Smooth muscle cell (in vitro differentiated cells): ENCODE measurements around the gene CD34. TPM values are rescaled to one million over a fixed set of nuclear protein-coding genes. Genes with fewer than 3 reads are reported as not detected.

Source experiments
- DNase-seq: peaks from one replicate; lab custom pipeline; 2025; ENCODE audit not compliant: unreplicated experiment; lab: John Stamatoyannopoulos, UW
- H2AFZ ChIP-seq: fragments of 200-600 bp; sonication (generic); 2 replicates; pipeline ENCODE4 v1.6.0; 2016; ENCODE audit warnings: antibody characterized with exemption, low read depth, mild to moderate bottlenecking
- H3F3A ChIP-seq: fragments of 200-600 bp; sonication (generic); 2 replicates; pipeline ENCODE4 v1.6.0; 2017; ENCODE audit warnings: antibody characterized with exemption, low read depth
- H3K27ac ChIP-seq: fragments of 200-600 bp; sonication (generic); 2 replicates; pipeline ENCODE4 v1.5.1; 2016; ENCODE audit warnings: low read depth, mild to moderate bottlenecking
- H3K27me3 ChIP-seq: fragments of 200-600 bp; sonication (generic); 2 replicates; pipeline ENCODE4 v1.6.1; 2016; ENCODE audit warnings: low read depth, mild to moderate bottlenecking
- H3K36me3 ChIP-seq: fragments of 200-600 bp; sonication (generic); 2 replicates; pipeline ENCODE4 v1.5.1; 2016; ENCODE audit warnings: low read depth
- H3K4me1 ChIP-seq: fragments of 200-600 bp; sonication (generic); 2 replicates; pipeline ENCODE4 v1.5.1; 2016; ENCODE audit warnings: low read depth
- H3K4me2 ChIP-seq: fragments of 200-600 bp; sonication (generic); 2 replicates; pipeline ENCODE4 v1.6.0; 2016; ENCODE audit warnings: mild to moderate bottlenecking
- H3K4me3 ChIP-seq: fragments of 200-600 bp; sonication (generic); 2 replicates; pipeline ENCODE4 v1.5.1; 2016; ENCODE audit warnings: mild to moderate bottlenecking
- H3K79me2 ChIP-seq: fragments of 200-600 bp; sonication (generic); 2 replicates; pipeline ENCODE4 v1.6.0; 2016; ENCODE audit warnings: low read depth, mild to moderate bottlenecking
- H3K9ac ChIP-seq: fragments of 200-600 bp; sonication (generic); 2 replicates; pipeline ENCODE4 v1.6.0; 2016; ENCODE audit warnings: low read depth
- H3K9me3 ChIP-seq: fragments of 200-600 bp; sonication (generic); replicated peaks from 2 replicates; pipeline ENCODE4 v1.5.1; 2016; ENCODE audit warnings: low read depth
- H4K20me1 ChIP-seq: fragments of 200-600 bp; sonication (generic); 2 replicates; pipeline ENCODE4 v1.6.0; 2016; ENCODE audit warnings: low read depth
- WGBS: methylation state at CpG from one replicate; pipeline ENCODE4 v1.1.7; 2016; ENCODE audit warnings: low lambda C conversion rate; 5-methylcytosine and 5-hydroxymethylcytosine counted together
- polyA plus RNA-seq: library from polyadenylated mRNA; unstranded; fragments of >200 nt; fragmentation: Nextera tagmentation; extraction: Ambion mirVana; gene quantifications from 2 replicates; pipeline ENCODE4 v1.2.1, GENCODE V29; 2016
- total RNA-seq: library from RNA; depleted of rRNA; stranded (reverse); fragments of >200 nt; gene quantifications from 2 replicates; pipeline ENCODE4 v1.2.3, GENCODE V29; 2014
- TF ChIP-seq, protein P1 (sequence below): fragments of 200-600 bp; sonication (generic); IDR thresholded peaks from 2 replicates; pipeline ENCODE4 v1.5.1; 2017; ENCODE audit warnings: borderline replicate concordance, mild to moderate bottlenecking, antibody characterized with exemption; ENCODE audit not compliant: insufficient read depth, poor library complexity, severe bottlenecking

CD34 gene
- total and polyA plus RNA-seq, 2 experiments from 2014 or later = not detected

DNA sequence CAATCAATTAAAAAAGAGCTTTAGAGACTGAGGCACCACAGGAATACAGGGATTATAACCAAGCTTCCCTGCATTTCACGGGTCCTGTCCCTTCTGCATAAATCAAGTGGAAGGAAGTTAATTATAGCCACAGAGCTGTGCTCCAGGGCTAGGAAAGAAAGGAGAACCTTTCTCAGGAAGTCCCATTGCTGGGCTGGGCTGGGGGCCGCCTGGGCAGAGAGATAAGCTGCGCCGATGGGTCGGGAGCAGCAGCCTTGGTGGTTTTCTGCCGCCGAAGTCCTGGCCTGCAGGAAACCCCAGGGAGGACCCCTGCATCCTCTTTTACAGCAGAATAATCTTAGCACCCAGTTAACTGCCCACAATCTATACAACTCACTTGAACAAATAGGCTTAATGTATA, 12.6 kb upstream of the CD34 start:
- Histone ChIP-seq H2AFZ (no peak overlapping the region), H3K4me3 (no peak overlapping the region), H3K27ac (no peak overlapping the region), H3K4me1 (peaks cover 13% of the 10 kb centered on the region), H3K36me3 (no peaks in the 10 kb centered on the region), H3F3A (no peaks in the 10 kb centered on the region), H3K79me2 (no peaks in the 10 kb centered on the region), H3K9me3 (no peaks in the 10 kb centered on the region), H3K4me2 (no peak overlapping the region), H3K9ac (no peak overlapping the region), H3K27me3 (peaks cover 23% of the 10 kb centered on the region), H4K20me1 (no peaks in the 10 kb centered on the region)
- TF ChIP-seq, protein P1, sequence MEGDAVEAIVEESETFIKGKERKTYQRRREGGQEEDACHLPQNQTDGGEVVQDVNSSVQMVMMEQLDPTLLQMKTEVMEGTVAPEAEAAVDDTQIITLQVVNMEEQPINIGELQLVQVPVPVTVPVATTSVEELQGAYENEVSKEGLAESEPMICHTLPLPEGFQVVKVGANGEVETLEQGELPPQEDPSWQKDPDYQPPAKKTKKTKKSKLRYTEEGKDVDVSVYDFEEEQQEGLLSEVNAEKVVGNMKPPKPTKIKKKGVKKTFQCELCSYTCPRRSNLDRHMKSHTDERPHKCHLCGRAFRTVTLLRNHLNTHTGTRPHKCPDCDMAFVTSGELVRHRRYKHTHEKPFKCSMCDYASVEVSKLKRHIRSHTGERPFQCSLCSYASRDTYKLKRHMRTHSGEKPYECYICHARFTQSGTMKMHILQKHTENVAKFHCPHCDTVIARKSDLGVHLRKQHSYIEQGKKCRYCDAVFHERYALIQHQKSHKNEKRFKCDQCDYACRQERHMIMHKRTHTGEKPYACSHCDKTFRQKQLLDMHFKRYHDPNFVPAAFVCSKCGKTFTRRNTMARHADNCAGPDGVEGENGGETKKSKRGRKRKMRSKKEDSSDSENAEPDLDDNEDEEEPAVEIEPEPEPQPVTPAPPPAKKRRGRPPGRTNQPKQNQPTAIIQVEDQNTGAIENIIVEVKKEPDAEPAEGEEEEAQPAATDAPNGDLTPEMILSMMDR = no peak
- DNase-seq = no peak
- WGBS = 34% methylated on average over 7 of the region's 7 CpGs

DNA sequence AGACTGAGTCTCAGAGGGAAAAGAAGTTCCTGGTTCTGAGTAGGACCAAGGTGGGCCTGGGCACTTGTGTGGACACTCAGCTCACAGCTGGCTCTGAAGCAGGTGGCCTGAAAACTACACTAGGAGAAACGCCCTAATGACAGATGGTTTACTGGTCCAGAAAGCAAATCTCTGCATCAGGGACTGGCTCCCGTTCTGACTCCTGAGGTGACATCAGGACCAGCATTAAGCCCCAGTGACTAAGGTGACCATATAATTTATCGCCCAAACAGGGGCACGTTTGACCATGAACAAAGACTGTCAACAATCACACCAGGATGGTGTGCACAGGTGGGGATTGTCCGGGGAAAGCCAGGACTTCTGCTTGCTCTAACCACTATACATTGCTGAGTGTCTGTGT, 12.2 kb upstream of the CD34 start:
- Histone ChIP-seq H4K20me1 (no peaks in the 10 kb centered on the region), H2AFZ (no peak overlapping the region), H3K9ac (no peak overlapping the region), H3F3A (no peaks in the 10 kb centered on the region), H3K27me3 (peaks cover 20% of the 10 kb centered on the region), H3K36me3 (no peaks in the 10 kb centered on the region), H3K9me3 (no peaks in the 10 kb centered on the region), H3K79me2 (no peaks in the 10 kb centered on the region), H3K27ac (no peak overlapping the region), H3K4me2 (no peak overlapping the region), H3K4me3 (no peak overlapping the region), H3K4me1 (peaks cover 17% of the 10 kb centered on the region)
- TF ChIP-seq, protein P1 = no peak
- DNase-seq = no peak
- 89% methylated on average over 5 of the region's 5 CpGs for WGBS

DNA sequence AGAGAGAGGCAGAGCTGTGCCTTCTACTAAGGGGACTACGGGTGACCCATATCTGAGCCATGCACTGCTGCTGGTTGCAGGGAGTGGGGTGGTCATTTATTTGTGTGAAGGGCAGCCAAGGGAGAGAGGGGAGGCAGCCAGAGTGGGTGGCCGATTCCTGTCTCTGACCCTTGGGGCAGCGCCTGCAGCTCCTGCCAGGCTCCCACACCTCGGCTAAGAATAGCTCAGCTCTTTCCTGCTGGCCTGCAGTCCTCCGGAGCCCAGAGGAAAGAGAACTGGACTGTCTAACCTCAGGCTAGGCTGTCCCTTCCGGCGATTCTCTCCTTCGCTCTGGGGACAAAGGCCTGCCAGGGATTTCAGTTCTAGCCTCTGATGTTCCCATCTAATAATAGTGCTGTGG, 11.6 kb upstream of the CD34 start:
- H3K9ac ChIP-seq = no peak overlapping the region
- no peak overlapping the region for H3K4me2 ChIP-seq
- H3K4me3 ChIP-seq = no peak overlapping the region
- no peak overlapping the region for H2AFZ ChIP-seq
- no peak for DNase-seq
- no peaks in the 10 kb centered on the region for H3K79me2 ChIP-seq
- TF ChIP-seq, protein P1 = no peak
- no peaks in the 10 kb centered on the region for H4K20me1 ChIP-seq
- no peaks in the 10 kb centered on the region for H3K36me3 ChIP-seq
- peaks cover 14% of the 10 kb centered on the region for H3K27me3 ChIP-seq
- H3K9me3 ChIP-seq = no peaks in the 10 kb centered on the region
- no peaks in the 10 kb centered on the region for H3F3A ChIP-seq
- H3K4me1 ChIP-seq = peaks cover 17% of the 10 kb centered on the region
- 86% methylated on average over 8 of the region's 8 CpGs for WGBS
- H3K27ac ChIP-seq = no peak overlapping the region

DNA sequence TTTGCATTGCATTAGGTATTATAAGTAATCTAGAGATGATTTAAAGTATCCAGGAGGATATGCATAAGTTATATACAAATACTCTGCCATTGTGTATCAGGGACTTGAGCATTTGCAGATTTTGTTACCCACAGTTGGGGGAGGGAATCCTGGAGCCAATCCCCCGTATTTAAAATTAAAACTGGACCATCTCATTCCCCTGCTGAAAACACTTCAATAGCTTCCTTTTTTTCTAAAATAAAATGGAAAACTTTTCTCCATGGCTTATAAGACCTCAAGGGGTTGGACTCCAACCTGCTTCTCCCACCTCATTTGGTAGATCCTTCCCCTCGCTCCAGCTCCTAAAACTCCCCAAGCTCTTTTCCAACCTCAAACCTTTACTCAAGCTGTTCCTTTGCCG, 10.4 kb upstream of the CD34 start:
- Histone ChIP-seq H3K4me3 (no peak overlapping the region), H4K20me1 (no peaks in the 10 kb centered on the region), H3K9ac (no peak overlapping the region), H3F3A (no peaks in the 10 kb centered on the region), H2AFZ (no peak overlapping the region), H3K79me2 (no peaks in the 10 kb centered on the region), H3K36me3 (no peaks in the 10 kb centered on the region), H3K4me1 (peaks cover 17% of the 10 kb centered on the region), H3K27ac (no peak overlapping the region), H3K9me3 (no peaks in the 10 kb centered on the region), H3K27me3 (peaks cover 12% of the 10 kb centered on the region), H3K4me2 (no peak overlapping the region)
- DNase-seq = no peak
- TF ChIP-seq, protein P1 = no peak
- WGBS = 87% methylated on average over 3 of the region's 3 CpGs
